Measurements from ENCODE around the gene WNT6.

GRCh38 chr2:218815244-218815637 lies 44.4 kb upstream of the WNT6 start:
- TF ChIP-seq JUN (IDR thresholded peaks at IDR 0.05; ENCODE audit: low read depth, low read length): no peak
- TF ChIP-seq CTCF (IDR thresholded peaks at IDR 0.05; ENCODE audit: control extremely low read depth in 1 of 3, insufficient read depth in 1 of 3, low read depth in 1 of 3, low read length in 3 of 3): no peak
- TF ChIP-seq HDAC2 (IDR thresholded peaks at IDR 0.05; ENCODE audit: borderline replicate concordance in 1 of 2, low read depth in 2 of 2, low read length in 2 of 2): no peak
- TF ChIP-seq PHF8 (conservative IDR thresholded peaks at IDR 0.05; ENCODE audit: low read depth, low read length): no peak
- no peak for TF ChIP-seq POLR2A (IDR thresholded peaks at IDR 0.05; ENCODE audit: control extremely low read depth in 1 of 2, low read depth in 2 of 2, low read length in 2 of 2)
- no peak for TF ChIP-seq POLR2AphosphoS5 (IDR thresholded peaks at IDR 0.05; ENCODE audit: low read depth, low read length)
- TF ChIP-seq GABPA (IDR thresholded peaks at IDR 0.05; ENCODE audit: borderline replicate concordance, insufficient read depth, low read length): no peak
- no peak for TF ChIP-seq EP300 (IDR thresholded peaks at IDR 0.05; ENCODE audit: borderline replicate concordance in 1 of 2, low read depth in 2 of 2, low read length in 2 of 2)
- no peak for TF ChIP-seq SIN3A (conservative IDR thresholded peaks at IDR 0.05 in 1 of 2, IDR thresholded peaks at IDR 0.05 in 1 of 2; ENCODE audit: low read depth in 1 of 2, low read length in 2 of 2)
- no peak for TF ChIP-seq CTBP2 (IDR thresholded peaks at IDR 0.05; ENCODE audit: borderline replicate concordance, insufficient read depth, insufficient read length, low read length)
- TF ChIP-seq, protein P1, sequence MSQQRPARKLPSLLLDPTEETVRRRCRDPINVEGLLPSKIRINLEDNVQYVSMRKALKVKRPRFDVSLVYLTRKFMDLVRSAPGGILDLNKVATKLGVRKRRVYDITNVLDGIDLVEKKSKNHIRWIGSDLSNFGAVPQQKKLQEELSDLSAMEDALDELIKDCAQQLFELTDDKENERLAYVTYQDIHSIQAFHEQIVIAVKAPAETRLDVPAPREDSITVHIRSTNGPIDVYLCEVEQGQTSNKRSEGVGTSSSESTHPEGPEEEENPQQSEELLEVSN (IDR thresholded peaks at IDR 0.05): no peak
- TF ChIP-seq YY1 (IDR thresholded peaks at IDR 0.05; ENCODE audit: low read depth, low read length): no peak
- no peak for TF ChIP-seq EZH2 (IDR thresholded peaks at IDR 0.05; ENCODE audit: low read depth, low read length, severe bottlenecking)
- no peak for TF ChIP-seq RAD21 (IDR thresholded peaks at IDR 0.05 in 1 of 2, conservative IDR thresholded peaks at IDR 0.05 in 1 of 2; ENCODE audit: low read depth in 2 of 2, low read length in 2 of 2)
